Uterus (tissue), 4 donors: ENCODE results near the gene SUPT4H1. TPM values are rescaled to one million over a fixed set of nuclear protein-coding genes. Genes with fewer than 3 reads are reported as not detected.

Experiments
- DNase-seq, 2 donors: peaks; one replicate each; pipeline ENCODE4 v3.0.0-alpha.2; 2019 to 2020
- H3K27ac ChIP-seq, 2 donors: fragments of 200-600 bp; sonication (generic); 1 replicate in 1 of 2; 2 replicates in 1 of 2; pipeline ENCODE4 v1.5.1; 2016 to 2018
- H3K27me3 ChIP-seq, 2 donors: fragments of 200-600 bp; sonication (generic); one replicate each; pipeline ENCODE4 v1.5.1; 2018 to 2019; ENCODE audit warnings: control low read depth in 1 of 2
- H3K36me3 ChIP-seq, 2 donors: fragments of 200-600 bp; sonication (generic); one replicate each; pipeline ENCODE4 v1.5.1; 2019; ENCODE audit warnings: control low read depth in 1 of 2
- H3K4me1 ChIP-seq, 2 donors: fragments of 200-600 bp; sonication (generic); one replicate each; pipeline ENCODE4 v1.5.1; 2018 to 2019; ENCODE audit warnings: control low read depth in 1 of 2
- H3K4me3 ChIP-seq, 2 donors: fragments of 200-600 bp; sonication (generic); 1 replicate in 1 of 2; 2 replicates in 1 of 2; pipeline ENCODE4 v1.5.1; 2018 to 2019; ENCODE audit warnings: mild to moderate bottlenecking in 1 of 2
- H3K9me3 ChIP-seq, 2 donors: fragments of 200-600 bp; sonication (generic); one replicate each; pipeline ENCODE4 v1.5.1; 2019; ENCODE audit warnings: control low read depth in 1 of 2
- POLR2A ChIP-seq, 2 donors: fragments of 450-650 bp; IDR thresholded peaks; one replicate each; pipeline ENCODE4 v1.6.1; 2016; ENCODE audit warnings: antibody characterized with exemption in 2 of 2, mild to moderate bottlenecking in 1 of 2, moderate library complexity in 1 of 2
- intact Hi-C: fragments of 100-400 bp; cut with DNase I; formaldehyde crosslinking; loops from one replicate; pipeline ENCODE4 v1.15.1; 2023; ENCODE audit warnings: low total_unique reads
- total RNA-seq, 4 donors: library from RNA; depleted of rRNA in 3 of 4; stranded (reverse); fragments of >200 nt in 3 of 4; gene quantifications; one replicate each; pipeline versions ENCODE4 v1.1.0 to v1.2.4, GENCODE V29; 2014 to 2023
- TF ChIP-seq, protein P1 (sequence below), 4 experiments: fragments of 200-600 bp in 2 of 4; fragments of 450-650 bp in 2 of 4; sonication (generic) in 2 of 4; IDR thresholded peaks; one replicate each; pipeline ENCODE4 v1.5.1; 2016 to 2019; ENCODE audit warnings: antibody characterized with exemption in 4 of 4, mild to moderate bottlenecking in 2 of 4, moderate library complexity in 1 of 4
- donor health status: DM: yes; HTN: yes; CAD: no.

The SUPT4H1 gene
- total RNA-seq, 4 donors from 2014 or later = 31.1 to 267 (median 98.1) TPM

GRCh38 chr17:58376472-58377000 lies 24.5 kb upstream of the SUPT4H1 start:
- H3K27ac ChIP-seq = no peak overlapping the region
- intact Hi-C loops = no loop called here

GRCh38 chr17:58375811-58376210 lies 23.8 kb upstream of the SUPT4H1 start:
- Histone ChIP-seq H3K27ac (no peak overlapping the region), H3K36me3 (no peaks in the 10 kb centered on the region), H3K27me3 (no peaks in the 10 kb centered on the region), H3K4me3 (no peak overlapping the region), H3K4me1 (no peaks in the 10 kb centered on the region), H3K9me3 (no peaks in the 10 kb centered on the region)
- intact Hi-C loops = no loop called here
- DNase-seq = no peak
- TF ChIP-seq, protein P1, sequence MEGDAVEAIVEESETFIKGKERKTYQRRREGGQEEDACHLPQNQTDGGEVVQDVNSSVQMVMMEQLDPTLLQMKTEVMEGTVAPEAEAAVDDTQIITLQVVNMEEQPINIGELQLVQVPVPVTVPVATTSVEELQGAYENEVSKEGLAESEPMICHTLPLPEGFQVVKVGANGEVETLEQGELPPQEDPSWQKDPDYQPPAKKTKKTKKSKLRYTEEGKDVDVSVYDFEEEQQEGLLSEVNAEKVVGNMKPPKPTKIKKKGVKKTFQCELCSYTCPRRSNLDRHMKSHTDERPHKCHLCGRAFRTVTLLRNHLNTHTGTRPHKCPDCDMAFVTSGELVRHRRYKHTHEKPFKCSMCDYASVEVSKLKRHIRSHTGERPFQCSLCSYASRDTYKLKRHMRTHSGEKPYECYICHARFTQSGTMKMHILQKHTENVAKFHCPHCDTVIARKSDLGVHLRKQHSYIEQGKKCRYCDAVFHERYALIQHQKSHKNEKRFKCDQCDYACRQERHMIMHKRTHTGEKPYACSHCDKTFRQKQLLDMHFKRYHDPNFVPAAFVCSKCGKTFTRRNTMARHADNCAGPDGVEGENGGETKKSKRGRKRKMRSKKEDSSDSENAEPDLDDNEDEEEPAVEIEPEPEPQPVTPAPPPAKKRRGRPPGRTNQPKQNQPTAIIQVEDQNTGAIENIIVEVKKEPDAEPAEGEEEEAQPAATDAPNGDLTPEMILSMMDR (IDR thresholded peaks at IDR 0.05) = no peak
- TF ChIP-seq POLR2A (IDR thresholded peaks at IDR 0.05) = no peak

More at GRCh38 chr17:58376472-58377000, 24.5 kb upstream of the SUPT4H1 start:
- TF ChIP-seq, protein P1 (IDR thresholded peaks at IDR 0.05) = no peak
- TF ChIP-seq POLR2A (IDR thresholded peaks at IDR 0.05) = no peak
- Histone ChIP-seq H3K27me3 (no peaks in the 10 kb centered on the region), H3K36me3 (no peaks in the 10 kb centered on the region), H3K9me3 (no peaks in the 10 kb centered on the region), H3K4me3 (no peak overlapping the region), H3K4me1 (no peaks in the 10 kb centered on the region)
- DNase-seq = no peak

DNA sequence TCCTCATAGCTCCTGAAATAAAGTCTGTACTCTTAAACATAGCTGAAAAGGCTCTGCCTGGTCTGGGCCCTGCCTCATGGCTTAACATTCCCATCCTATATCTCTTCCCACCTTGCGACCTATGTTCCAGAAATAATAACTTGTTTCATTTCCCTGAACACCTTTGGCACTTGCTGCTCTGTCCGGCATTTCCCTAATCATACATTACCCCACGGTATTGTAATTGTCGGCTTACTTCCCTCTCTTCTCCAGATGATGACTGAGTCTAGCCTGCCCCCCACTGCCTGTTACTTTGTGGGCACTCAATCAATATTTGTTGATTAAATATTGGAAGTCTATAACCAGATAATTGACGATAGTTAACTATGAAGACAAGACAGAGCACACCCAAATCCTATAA lies 23.3 kb upstream of the SUPT4H1 start:
- no peaks in the 10 kb centered on the region for H3K9me3 ChIP-seq
- H3K36me3 ChIP-seq = no peaks in the 10 kb centered on the region
- no peak overlapping the region for H3K27ac ChIP-seq
- intact Hi-C loops = no loop called here
- TF ChIP-seq, protein P1 (IDR thresholded peaks at IDR 0.05) = no peak
- no peak for TF ChIP-seq POLR2A (IDR thresholded peaks at IDR 0.05)
- H3K27me3 ChIP-seq = no peaks in the 10 kb centered on the region
- no peaks in the 10 kb centered on the region for H3K4me1 ChIP-seq
- DNase-seq = no peak
- no peak overlapping the region for H3K4me3 ChIP-seq

DNA sequence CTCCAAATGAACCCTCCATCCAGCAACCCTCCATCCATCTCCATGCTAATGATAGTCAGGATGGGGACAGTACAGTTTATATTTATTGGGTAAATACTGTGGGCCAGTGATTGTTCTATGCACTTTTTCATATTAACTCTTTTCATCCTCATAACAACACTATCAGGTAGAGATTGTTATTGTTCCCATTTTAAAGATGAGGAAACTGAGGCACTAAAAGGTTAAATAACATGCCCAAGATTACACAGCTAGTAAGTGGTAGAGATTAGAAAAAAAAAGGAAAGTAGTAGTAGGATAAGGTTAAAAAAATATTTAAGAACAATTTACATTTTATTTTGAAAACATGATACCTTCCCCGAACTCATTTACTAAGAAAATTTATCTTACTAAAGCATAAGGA lies 21.9 kb upstream of the SUPT4H1 start:
- H3K27me3 ChIP-seq = no peaks in the 10 kb centered on the region
- no peaks in the 10 kb centered on the region for H3K9me3 ChIP-seq
- intact Hi-C loops = no loop called here
- H3K4me3 ChIP-seq = no peak overlapping the region
- TF ChIP-seq POLR2A (IDR thresholded peaks at IDR 0.05) = no peak
- TF ChIP-seq, protein P1 (IDR thresholded peaks at IDR 0.05) = no peak
- no peaks in the 10 kb centered on the region for H3K36me3 ChIP-seq
- no peak overlapping the region for H3K27ac ChIP-seq
- DNase-seq = no peak
- no peaks in the 10 kb centered on the region for H3K4me1 ChIP-seq

- no peaks in the 10 kb centered on the region for H3K9me3 ChIP-seq
- DNase-seq = no peak
- no peak overlapping the region for H3K27ac ChIP-seq
- H3K4me3 ChIP-seq = no peak overlapping the region
- H3K36me3 ChIP-seq = no peaks in the 10 kb centered on the region
- TF ChIP-seq, protein P1 (IDR thresholded peaks at IDR 0.05) = no peak
- no peak for TF ChIP-seq POLR2A (IDR thresholded peaks at IDR 0.05)
- intact Hi-C loops = no loop called here
- H3K4me1 ChIP-seq = no peaks in the 10 kb centered on the region
- no peaks in the 10 kb centered on the region for H3K27me3 ChIP-seq
Measured at GRCh38 chr17:58373003-58373402, 21.0 kb upstream of the SUPT4H1 start.
